ENCODE results near the gene LAMA2. TPM values are rescaled to one million over a fixed set of nuclear protein-coding genes. Genes with fewer than 3 reads are reported as not detected.

LAMA2 gene
- polyA plus RNA-seq, 5 donors = 28.8 to 67.6 (median 54.6) TPM

- DNase-seq = peak; percentile 56 to 61
Measured at GRCh38 chr6:129565811-129566210, 682.9 kb downstream of the LAMA2 start.

Measured in right lung (tissue), 5 donors.